Activated T-cell treated with anti-CD3 and anti-CD28 coated beads, Interleukin-2, amount 50 U/mL, for 48 hours (primary cell): ENCODE data around the gene KRT6C.
"Not testable (repeated sequence)": the region's sequence is repeated elsewhere in the genome, so short reads cannot be mapped to it uniquely, and the experiment has no call there.

Experiments used
- DNase-seq, 2 experiments: peaks; one replicate each; pipeline ENCODE4 v3.0.0-alpha.2; 2020

Gene KRT6C

DNA sequence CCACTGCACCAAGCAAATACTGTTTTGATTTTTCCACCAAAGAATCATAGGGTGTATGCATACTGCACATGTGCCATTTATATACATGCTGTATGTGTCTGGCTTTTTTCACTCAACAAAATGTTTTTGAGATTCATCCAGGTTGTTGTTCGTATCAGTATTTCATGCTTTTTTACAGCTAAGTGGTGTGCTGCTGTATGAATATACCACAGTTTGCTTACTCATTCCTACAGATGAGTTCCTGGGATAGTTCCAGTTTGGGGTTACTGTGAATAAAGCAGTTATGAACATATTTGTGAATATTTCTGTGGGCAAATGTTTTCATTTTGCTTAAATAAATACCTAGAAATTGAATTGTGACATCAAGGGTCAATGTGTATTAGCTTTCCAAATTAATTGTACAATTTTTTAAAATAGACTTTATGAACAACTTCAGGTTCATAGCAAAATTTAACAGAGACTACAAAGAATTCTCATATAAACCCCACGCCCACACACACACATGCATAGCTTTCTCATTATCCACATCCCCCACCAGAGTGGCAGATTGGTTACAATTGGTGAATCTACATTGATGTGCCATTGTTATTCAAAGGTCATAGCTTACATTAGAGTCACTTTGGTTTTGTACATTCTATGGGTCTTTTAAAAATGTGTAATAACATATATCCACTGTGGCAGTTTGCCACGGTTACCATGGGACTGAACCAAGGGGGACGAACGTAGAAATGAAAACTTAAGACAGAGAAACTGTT is 26.4 kb upstream of the KRT6C start:
- no peak for DNase-seq

DNA sequence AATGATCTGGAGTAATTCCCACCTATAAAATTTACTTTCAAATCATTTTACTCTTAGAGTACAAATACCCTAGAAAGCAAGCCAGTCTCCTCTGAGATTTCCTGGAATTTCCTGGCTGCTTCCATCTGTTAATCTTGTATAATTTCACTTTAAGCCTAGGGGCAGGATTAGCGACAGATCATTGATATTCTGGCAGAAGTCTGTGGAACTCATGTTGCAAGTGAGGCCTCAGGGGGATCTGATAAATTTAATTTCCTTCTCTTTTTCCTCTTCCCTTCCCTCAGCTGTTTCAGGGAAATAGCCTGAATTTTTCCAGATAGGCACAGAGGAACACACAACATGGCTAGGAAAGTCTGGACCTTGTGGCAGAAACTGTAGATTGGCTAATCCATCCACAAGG is 25.3 kb upstream of the KRT6C start:
- no peak for DNase-seq

DNA sequence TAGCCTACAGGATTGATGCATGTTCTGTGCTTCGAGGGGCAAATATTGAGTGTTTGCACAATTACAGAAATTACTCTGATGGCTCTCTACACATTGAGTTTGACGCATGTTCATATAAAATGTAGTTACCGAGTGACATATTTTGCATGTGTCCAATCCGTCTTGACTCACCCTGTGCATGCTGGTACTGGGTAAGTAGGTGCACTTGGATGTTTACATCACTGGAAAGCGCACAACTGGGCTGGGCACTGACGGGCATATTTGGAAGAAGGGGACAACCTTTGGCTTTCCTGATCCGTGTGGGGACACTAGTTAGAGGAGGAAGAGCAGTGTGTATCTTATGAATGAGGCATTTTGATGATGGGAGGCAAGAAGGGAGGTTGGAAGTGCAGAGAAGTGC is 24.4 kb upstream of the KRT6C start:
- DNase-seq, result no peak

DNA sequence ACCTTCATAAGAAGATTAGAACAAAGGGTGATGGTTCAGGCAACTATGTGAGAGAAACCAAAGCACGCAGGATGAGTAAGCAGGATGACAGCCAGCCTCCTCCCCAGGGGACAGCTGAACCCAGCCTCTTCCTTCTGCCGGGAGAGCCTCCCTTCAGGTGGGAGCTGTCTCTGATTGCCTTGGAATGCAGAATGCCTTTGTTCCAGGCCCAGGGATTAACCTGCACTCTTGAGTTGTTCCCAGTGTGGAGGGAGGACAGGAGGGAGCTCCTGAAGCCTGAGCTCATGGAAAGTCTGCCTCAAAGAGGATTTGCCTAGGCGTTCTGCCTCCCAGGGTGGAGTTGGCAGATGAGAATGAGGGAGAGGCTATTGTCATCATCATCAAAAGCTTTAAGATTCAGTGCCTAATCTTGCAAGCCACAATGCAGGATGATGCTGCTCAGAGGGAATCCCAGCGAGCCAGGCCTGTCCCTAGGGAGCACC is 23.0 kb upstream of the KRT6C start:
- no peak for DNase-seq

DNA sequence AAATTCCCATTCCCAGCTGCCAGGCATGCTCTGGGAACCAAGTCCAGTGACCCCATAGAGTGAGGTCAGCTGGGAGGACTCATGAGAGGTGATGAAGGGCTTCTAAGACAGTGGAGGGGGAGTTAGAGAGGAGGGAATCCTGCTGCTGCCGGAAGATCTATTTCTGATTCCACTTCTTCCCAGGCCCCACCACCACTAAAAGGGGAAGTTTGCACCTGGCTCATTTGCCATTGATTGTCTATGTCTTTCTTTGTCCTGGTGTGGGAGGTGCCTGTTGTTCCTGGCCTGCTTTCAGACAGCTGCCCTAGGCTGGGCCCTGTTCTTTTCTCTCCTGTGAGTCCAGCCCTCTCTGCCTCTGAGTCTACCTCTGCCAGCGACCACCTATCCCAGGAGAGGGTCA is 22.4 kb upstream of the KRT6C start:
- no peak for DNase-seq

DNA sequence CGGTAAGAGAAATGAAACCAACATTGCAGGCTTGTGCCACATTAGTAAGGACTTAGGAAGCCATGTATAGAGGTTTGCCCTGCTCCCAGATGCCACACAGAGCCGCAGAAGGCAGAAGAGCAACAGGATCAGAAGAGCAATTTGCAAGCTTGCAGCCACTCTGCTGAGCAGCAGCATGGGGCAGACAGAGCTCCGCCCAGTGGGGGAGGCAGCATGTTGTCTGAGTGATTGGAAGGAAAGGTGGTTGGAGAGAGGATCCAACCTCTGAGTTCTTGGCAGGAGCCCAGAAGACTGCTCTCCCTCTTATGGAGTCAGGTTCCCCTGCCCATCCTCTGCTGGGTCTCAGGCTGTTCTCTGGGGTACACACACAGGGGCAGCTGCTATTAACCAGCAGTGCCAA is 21.8 kb upstream of the KRT6C start:
- no peak for DNase-seq

DNA sequence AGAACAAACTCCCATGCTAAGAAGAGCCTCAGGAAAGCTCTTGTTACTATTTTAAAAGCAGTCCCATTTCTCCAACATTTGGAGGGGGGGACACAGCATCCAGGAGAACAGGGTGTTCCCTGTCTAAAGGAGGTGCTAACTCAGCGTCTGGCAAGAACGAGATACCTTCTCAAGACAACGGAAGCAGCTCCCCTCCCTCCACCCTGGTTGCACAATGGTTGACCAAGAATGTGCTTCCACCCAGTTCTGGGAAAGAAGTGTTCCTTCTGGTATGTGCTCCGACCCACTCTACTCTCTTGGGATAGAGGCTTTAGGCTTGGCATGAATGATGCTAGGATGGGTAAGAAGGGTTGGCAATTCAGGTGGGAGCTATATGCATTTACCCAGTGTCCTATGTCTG is 20.9 kb upstream of the KRT6C start:
- no peak for DNase-seq

DNA sequence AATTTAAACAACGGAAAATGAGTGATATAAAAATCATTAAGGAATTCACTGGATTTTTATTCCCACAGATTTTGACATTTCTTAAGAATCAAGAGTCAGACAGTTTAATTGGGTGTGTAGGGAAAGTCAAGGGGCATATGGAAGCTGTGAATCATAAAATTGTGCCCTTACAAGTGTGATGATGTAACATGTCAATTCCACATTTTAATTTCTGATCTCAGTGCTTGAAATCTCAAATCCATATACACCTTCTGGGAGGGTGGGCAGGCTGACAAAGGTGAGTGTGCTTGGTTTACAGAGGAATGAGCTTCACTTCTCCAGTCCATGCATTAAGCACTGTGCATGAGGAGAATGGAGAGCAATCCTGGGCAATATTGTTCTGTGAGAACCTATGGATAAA is 20.5 kb upstream of the KRT6C start:
- no peak for DNase-seq

DNA sequence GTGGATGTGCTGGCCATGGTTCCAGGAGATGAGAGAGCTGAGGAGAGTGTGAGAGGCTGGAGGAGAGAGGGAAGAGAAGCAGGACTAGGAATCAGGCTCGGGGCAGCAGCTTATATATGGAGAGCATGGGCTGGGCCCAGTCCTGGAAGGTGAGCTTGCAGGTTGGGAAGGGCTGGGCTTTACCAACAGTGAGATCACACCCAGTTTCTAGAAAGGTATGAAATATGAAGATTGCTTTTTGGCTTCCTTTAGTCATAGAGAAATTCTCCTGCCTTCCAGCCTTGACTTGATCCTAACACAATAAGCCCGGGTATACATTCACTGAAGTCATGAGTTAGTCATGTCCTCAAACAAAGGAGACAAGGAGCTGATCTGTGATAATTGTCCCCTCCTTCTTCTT is 19.6 kb upstream of the KRT6C start, which contains the start of gene KRT6A:
TSS of gene KRT6A (minus strand) at position 86 of the 400 bp plus-strand sequence. CDS start at position 17, 69 bp downstream.
- no peak for DNase-seq

DNA sequence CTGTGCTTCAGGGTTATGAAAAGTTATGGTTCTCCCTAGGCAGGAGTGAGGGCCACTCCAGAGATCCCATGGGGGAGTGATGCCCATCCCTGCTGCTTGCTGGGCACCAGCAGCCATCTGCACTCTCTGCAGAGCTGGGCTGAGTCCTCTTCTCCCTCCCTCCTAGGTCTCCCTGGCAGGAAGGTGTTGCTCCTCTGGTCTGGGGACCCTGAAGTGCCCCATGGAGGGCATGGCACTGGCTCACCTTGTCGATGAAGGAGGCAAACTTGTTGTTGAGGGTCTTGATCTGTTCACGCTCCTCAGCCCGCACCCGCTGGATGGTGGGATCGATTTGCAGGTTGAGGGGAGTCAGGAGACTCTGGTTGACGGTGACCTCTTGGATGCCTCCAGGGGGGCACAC is 18.8 kb upstream of the KRT6C start:
- not testable (repeated sequence) for DNase-seq

DNA sequence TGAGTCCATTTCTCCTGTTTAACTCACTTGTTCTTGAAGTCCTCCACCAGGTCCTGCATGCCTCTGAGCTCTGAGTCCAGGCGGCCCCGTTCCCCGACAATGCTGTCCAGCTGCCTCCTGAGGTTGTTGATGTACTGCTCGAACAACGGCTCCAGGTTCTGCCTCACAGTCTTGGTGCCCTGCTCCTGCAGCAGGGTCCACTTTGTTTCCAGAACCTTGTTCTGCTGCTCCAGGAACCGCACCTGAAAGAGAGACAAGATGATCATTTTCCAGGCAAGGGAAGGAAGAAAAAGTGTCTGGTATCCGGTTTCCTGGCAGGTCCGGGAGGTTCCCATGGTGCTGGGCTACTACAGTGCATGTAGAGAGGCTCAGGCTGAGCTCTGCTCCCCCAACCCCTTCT is 17.9 kb upstream of the KRT6C start:
- not testable (repeated sequence) for DNase-seq

DNA sequence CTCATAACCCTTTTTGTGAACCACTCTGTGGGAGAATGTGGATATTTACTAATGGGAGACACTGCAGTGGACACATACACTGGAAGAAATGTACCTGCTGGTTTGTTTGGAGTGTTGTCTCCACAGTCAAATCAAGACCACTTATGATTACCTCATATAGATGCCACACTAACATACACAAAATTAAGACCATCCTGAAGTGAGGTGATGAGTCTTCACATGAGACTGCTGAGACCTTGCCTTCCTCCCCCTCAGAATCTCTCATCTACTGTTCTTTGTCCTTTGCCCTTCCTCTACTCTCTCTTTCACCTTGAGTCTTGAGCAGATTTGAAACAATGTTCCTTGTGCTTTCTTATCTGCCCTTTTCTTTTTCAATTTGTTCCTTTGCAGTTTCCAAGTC is 15.1 kb upstream of the KRT6C start:
- DNase-seq, result no peak

DNA sequence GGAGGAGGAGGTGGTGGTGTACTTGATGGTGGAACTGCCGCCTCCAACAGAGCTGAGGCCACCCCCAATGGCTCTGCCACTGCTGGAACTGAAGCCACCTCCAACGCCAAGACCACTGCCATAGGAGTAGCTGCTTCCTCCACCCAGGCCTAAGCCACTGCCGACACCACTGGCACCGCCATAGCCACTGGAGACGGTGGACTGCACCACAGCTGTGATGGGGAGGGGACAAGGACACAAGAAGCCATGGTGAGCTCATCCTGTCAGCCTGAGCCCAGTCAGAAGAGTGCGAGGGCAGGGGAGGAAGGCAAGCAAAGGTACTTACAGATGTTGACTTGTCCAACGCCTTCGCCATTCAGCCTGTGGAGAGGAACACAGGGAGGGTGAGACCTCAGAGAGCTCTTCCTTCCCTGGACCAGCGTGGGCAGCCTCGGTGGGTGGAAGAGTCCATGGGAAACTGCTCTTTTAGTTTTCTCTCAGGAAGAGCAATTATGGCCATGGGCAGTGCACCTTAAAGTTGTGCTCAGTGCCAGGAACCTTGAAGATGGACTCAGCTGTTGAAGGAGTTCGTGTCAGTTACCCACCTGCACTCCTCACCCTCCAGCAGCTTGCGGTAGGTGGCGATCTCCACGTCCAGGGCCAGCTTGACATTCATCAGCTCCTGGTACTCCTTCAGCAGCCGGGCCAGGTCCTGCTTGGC is 14.3 kb upstream of the KRT6C start:
- not testable (repeated sequence) for DNase-seq

DNA sequence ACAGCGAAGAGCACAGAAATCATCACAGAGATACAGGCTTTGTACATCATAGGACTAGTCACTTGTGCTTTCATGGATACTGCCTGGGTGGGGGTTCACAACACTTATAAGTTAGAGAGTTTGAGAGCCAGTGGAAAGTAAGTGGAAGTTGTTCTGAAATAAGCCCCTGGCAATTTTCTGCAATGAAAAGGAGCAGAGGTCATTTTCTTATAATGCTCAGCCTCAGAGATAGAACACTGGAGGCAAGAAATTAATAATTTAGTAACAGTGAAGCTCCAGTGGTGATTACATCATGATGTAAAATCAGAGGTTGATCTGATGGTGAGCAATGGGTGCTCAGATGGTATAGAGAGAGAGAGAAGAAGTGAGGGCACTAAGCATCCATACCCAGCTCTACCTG is 13.6 kb upstream of the KRT6C start:
- DNase-seq, result no peak

DNA sequence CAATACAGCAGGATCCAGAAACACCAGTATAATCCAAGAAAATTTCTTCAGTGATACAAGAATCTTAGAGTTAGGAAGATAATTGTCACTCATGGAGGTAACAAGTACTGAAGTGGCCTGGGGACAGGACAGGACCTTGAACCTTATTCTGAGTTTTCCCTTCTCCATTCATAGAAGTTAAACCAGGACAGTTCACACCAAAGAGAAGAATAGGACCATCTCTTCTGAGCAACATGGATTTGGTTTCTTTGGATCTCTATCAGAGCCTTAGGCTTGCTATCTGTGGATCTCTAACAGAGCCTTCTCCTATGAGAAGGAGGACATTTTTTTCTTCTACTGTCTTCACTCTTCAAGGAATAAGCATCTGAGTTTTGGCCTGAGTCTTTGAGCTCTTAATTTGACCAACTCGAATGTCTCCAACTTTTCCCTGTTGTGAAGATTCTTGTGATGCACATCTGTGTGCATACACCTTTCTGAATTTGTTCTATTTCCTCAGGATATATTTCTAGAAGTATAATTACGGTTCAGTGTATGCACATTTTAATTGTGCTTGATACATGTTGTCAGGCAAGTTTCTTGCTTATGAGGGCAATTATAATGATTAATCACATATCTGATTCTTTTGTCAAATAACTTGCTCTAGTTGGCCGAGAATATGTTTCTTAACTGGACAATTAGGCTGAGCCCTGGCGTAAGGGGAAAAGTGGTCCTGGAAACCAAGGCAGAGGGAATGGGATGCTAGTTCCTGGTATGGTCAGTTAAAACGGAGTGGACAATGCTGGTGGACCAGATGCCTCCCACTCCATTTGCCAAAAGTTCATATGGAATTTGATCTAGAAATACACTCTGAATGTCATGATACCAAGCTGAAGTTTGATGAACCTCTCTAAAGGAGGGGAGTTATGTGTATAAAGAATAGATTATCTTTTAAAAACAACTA is 12.8 kb upstream of the KRT6C start:
- DNase-seq, result no peak

DNA sequence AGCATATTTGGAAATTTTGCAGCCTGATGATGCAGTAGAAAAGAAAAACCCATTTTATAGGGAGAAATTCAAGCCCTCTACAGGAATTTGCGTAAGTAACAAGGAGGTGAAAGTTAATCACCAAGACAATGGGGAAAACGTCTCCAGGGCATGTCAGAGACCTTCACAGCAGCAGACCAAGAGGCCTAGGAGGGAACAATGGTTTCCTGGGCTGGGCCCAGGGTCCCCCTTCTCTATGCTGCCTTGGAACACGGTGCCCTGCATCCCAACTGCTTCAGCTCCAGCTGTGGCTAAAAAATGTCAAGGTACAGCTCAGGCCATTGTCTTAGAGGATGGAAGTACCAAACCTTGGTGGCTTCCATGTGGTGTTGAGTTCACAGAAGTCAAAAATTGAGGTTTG is 6.5 kb upstream of the KRT6C start:
- DNase-seq, result no peak

DNA sequence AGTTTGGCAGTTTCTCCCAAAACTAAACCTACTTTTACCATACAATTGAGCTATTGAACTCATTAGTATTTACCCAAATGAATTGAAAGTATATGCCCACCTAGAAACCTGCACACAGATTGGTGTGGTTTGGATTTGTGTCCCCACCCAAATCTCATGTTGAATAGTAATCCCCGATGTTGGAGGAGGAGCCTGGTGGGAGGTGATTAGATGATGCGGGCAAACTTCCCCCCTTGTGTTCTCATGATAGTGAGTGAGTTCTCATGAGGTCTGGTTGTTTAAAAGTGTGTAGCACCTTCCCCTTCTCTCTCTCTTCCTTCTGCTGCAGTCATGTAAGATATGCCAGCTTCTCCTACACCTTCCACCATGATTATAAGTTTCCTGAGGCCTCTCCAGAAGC is 4.0 kb upstream of the KRT6C start:
- no peak for DNase-seq

DNA sequence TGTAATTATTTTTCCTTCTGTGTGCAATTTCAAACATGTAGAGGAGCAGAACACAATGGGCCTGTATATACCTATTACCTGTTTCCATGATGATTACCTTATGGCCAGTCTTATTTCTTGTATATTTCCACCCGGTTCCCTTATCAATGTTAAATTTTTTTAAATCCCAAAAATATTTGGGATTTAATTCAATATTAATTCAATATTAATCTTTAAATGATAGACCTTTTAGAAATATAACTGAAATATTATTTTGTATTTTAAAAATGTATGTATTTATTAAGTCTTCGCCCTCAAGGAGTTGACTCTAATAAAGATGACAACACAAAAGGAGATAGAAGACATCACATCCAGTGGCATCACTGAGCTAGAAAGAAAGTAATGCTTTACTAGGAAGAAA is 607 bp upstream of the KRT6C start:
- DNase-seq, result no peak

DNA sequence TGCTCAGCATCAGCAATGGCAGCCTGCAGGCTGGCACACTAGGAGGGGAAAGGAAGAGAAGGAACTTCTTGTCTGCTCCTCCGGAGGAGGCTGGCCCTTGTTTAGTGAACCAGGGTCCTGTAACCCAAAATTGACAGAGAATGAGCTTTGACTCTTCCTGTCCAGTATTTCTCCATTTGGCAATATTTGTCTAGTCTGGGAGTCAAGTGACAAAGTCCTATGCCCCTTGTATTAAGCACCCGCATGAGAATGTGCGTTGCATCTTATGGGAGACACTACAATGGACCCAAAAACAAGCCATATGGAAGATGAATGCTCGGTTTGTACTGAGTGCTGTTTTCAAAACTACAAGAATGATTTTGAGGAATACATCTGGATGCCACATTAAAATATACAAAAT is 3.8 kb downstream of the KRT6C start:
- DNase-seq, result no peak

DNA sequence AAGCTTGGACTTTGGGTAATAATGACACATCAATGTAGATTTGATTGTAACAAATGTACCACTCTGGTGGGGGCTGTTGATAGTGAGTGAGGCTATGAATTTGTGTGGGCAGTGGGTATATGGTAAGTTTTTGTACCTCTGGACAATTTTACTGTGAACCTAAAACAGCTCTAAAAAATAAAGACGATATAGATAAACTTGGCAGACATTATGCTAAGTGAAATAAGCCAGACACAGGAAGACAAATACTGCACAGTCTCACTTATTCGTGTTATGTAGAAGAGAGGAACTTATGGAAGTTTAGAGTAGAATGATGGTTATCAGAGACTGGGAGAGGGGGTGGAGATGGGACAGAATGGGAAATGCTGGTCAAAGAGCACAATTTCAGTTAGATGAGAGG is 8.7 kb downstream of the KRT6C start:
- no peak for DNase-seq

DNA sequence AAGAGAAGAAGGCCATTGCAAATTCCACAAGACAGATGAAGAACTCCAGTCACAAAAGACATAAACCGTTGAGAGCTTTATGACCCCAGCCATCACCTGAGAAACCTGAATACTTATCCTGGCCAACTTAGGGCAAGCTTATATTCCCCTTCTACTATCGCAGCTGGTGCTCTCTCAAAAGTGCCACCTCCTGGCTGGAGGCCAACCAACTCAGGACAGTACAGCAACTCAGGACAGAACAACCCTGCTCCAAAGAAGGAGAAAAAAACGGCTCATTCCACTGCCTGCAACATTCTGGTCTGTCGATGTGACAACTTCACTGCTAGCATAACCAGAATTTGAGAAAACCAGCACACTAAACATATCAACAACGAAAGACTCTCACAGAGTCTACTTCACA is 11.9 kb downstream of the KRT6C start:
- DNase-seq, result no peak

DNA sequence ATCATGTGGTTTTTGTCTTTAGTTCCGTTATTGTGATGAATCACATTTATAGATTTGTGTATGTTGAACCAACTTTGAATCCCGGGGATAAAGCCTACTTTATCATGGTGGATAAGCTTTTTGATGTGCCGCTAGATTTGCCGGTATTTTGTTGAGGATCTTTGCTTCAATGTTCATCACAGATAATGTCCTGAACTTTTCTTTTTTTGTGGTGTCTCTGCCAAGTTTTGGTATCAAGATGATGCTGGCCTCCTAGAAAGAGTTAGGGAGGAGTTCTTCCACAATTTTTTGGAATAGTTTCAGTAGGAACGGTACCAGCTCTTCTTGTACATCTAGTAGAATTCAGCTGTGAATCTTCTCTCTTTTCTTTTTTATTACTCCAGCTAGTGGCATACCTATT is 14.7 kb downstream of the KRT6C start:
- no peak for DNase-seq

DNA sequence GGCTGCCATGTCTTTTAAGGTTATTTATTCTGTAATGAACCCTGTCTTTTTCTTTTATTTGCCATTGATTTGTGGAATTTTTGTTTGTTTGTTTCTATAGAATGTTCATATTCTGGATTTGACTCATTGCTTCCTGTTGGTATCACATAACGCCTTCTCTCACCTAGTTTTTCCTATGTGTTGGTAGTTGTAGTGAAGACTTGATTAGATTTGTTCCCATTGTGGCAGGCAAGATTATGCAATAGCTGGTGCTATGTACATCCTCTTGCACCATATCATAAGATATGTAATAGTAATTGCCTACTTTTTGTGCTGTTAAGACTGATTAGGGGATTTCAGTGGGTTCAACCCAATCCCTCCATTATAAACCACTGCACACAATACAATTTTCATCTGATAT is 17.8 kb downstream of the KRT6C start:
- DNase-seq, result no peak
